GM23338 (cell line): ENCODE data around the gene DOLK. TPM values are rescaled to one million over a fixed set of nuclear protein-coding genes. Genes with fewer than 3 reads are reported as not detected.

Experiments used
- ATAC-seq: fragments of 200-7000 bp; cut with Tn5 transposase; 3 replicates; pipeline ENCODE4 v1.9.1; 2020
- DNase-seq: peaks from one replicate; pipeline ENCODE4 v3.0.0-alpha.2; 2015; ENCODE audit warnings: low spot score
- H2AFZ ChIP-seq: fragments of 200-600 bp; sonication (generic); 2 replicates; pipeline ENCODE4 v1.8.0; 2016; ENCODE audit warnings: antibody characterized with exemption, mild to moderate bottlenecking, moderate library complexity
- H3F3A ChIP-seq: fragments of 200-600 bp; sonication (generic); replicated peaks from 2 replicates; pipeline ENCODE4 v1.8.0; 2017; ENCODE audit warnings: antibody characterized with exemption, mixed run types, low read depth
- H3K27ac ChIP-seq: fragments of 200-600 bp; sonication (generic); 2 replicates; pipeline ENCODE4 v1.6.1; 2016; ENCODE audit warnings: low read depth
- H3K27me3 ChIP-seq: fragments of 200-600 bp; sonication (generic); 2 replicates; pipeline ENCODE4 v1.8.0; 2016; ENCODE audit warnings: mild to moderate bottlenecking, mixed run types, moderate library complexity; ENCODE audit not compliant: insufficient read depth
- H3K36me3 ChIP-seq: fragments of 200-600 bp; sonication (generic); 2 replicates; pipeline ENCODE4 v1.8.0; 2016; ENCODE audit warnings: mild to moderate bottlenecking; ENCODE audit not compliant: insufficient read depth
- H3K4me1 ChIP-seq: fragments of 200-600 bp; sonication (generic); 2 replicates; pipeline ENCODE4 v1.8.0; 2016; ENCODE audit warnings: mild to moderate bottlenecking, moderate library complexity; ENCODE audit not compliant: insufficient read depth
- H3K4me2 ChIP-seq: fragments of 200-600 bp; sonication (generic); 2 replicates; pipeline ENCODE4 v1.7.1; 2017; ENCODE audit warnings: mixed run types
- H3K4me3 ChIP-seq: fragments of 200-600 bp; sonication (generic); 2 replicates; pipeline ENCODE4 v1.6.1; 2016; ENCODE audit warnings: mixed run types
- H3K79me2 ChIP-seq: fragments of 200-600 bp; sonication (generic); replicated peaks from 2 replicates; pipeline ENCODE4 v1.8.0; 2017; ENCODE audit warnings: mild to moderate bottlenecking; ENCODE audit not compliant: insufficient read depth
- H3K9me2 ChIP-seq: fragments of 200-600 bp; sonication (generic); 2 replicates; pipeline ENCODE4 v1.8.0; 2017; ENCODE audit not compliant: insufficient read depth
- H4K20me1 ChIP-seq: fragments of 200-600 bp; sonication (generic); replicated peaks from 2 replicates; pipeline ENCODE4 v1.8.0; 2017; ENCODE audit warnings: mild to moderate bottlenecking; ENCODE audit not compliant: insufficient read depth
- H3K27ac Mint-ChIP-seq: 2 replicates; pipeline ENCODE4 v1.8.0; 2020; ENCODE audit warnings: inconsistent platforms, mild to moderate bottlenecking, moderate library complexity, mixed read lengths
- H3K27me3 Mint-ChIP-seq: 3 replicates; pipeline ENCODE4 v1.8.0; 2022; ENCODE audit warnings: low read depth, mild to moderate bottlenecking, moderate library complexity, mixed read lengths, inconsistent platforms; ENCODE audit not compliant: insufficient read depth, poor library complexity
- H3K36me3 Mint-ChIP-seq: 3 replicates; pipeline ENCODE4 v1.8.0; 2021; ENCODE audit warnings: low read depth, mild to moderate bottlenecking, inconsistent platforms, moderate library complexity, mixed read lengths
- H3K4me1 Mint-ChIP-seq: 3 replicates; pipeline ENCODE4 v1.8.0; 2020; ENCODE audit warnings: mild to moderate bottlenecking, inconsistent platforms, mixed read lengths
- H3K4me3 Mint-ChIP-seq: 3 replicates; pipeline ENCODE4 v1.8.0; 2021; ENCODE audit warnings: moderate library complexity, mild to moderate bottlenecking, inconsistent platforms, mixed read lengths
- H3K9me3 Mint-ChIP-seq: 3 replicates; pipeline ENCODE4 v1.8.0; 2020; ENCODE audit warnings: moderate library complexity, mild to moderate bottlenecking, inconsistent platforms, mixed read lengths
- ETS1 ChIP-seq: IDR thresholded peaks from 2 replicates; pipeline ENCODE4 v1.6.1; 2016; ENCODE audit warnings: antibody characterized with exemption
- EZH2 ChIP-seq: fragments of 200-600 bp; sonication (generic); IDR thresholded peaks from one replicate; pipeline ENCODE4 v1.8.0; 2017; ENCODE audit warnings: antibody characterized with exemption, mild to moderate bottlenecking, low read depth; ENCODE audit not compliant: unreplicated experiment
- EZH2phosphoT487 ChIP-seq: fragments of 200-600 bp; sonication (generic); IDR thresholded peaks from one replicate; pipeline ENCODE4 v1.8.1; 2018; ENCODE audit warnings: antibody characterized with exemption; ENCODE audit not compliant: unreplicated experiment
- NANOG ChIP-seq: IDR thresholded peaks from 2 replicates; pipeline ENCODE4 v1.6.1; 2016; ENCODE audit warnings: antibody characterized with exemption, borderline replicate concordance
- STAT1 ChIP-seq: IDR thresholded peaks from one replicate; pipeline ENCODE4 v1.6.1; 2016; ENCODE audit warnings: antibody characterized with exemption; ENCODE audit not compliant: unreplicated experiment
- ZNF331 ChIP-seq: fragments of 250-450 bp; sonication (Bioruptor Pico); IDR thresholded peaks from 2 replicates; pipeline ENCODE4 v1.5.0; 2020; ENCODE audit warnings: low read depth, mild to moderate bottlenecking, moderate library complexity
- polyA plus RNA-seq: library from polyadenylated mRNA; unstranded; fragments of >200 nt; fragmentation: Nextera tagmentation; extraction: Ambion mirVana; gene quantifications from 2 replicates; pipeline ENCODE4 v1.2.1, GENCODE V29; 2016
- total RNA-seq: library from RNA; depleted of rRNA; stranded (reverse); fragments of >200 nt; shearing (Covaris generic); gene quantifications from 2 replicates; pipeline ENCODE4 v1.2.3, GENCODE V29; 2014
- TF ChIP-seq, protein P1 (sequence below): IDR thresholded peaks from one replicate; pipeline ENCODE4 v1.6.1; 2018; ENCODE audit warnings: antibody characterized with exemption; ENCODE audit not compliant: unreplicated experiment
- TF ChIP-seq, protein P2 (sequence below): fragments of 250-450 bp; sonication (Bioruptor Pico); IDR thresholded peaks from 2 replicates; pipeline ENCODE4 v1.5.0; 2020; ENCODE audit warnings: mild to moderate bottlenecking, moderate library complexity

DOLK gene
- total and polyA plus RNA-seq, 2 experiments from 2014 or later, result 9.8 to 20.2 TPM

DNA sequence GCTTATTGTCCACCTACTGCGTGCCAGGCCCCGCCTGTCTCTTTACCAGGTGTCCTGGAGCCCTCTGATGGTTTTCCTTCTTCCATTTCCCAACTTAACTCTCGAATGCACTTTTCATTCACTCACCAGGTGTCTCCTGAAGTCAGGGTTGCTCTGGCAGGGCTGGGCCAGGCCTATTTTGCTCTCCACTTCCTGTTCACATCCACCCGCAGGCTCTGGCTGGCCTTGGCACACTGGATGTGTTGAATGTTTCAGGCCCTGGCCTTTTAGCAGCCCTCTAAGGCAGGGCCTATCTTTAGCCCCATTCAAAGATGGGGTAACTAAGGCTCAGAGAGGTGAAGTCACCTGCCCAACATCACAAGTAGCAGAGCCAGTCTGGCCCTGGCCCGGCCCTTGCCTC, 49.0 kb downstream of the DOLK start (continued):
- TF ChIP-seq, protein P1, sequence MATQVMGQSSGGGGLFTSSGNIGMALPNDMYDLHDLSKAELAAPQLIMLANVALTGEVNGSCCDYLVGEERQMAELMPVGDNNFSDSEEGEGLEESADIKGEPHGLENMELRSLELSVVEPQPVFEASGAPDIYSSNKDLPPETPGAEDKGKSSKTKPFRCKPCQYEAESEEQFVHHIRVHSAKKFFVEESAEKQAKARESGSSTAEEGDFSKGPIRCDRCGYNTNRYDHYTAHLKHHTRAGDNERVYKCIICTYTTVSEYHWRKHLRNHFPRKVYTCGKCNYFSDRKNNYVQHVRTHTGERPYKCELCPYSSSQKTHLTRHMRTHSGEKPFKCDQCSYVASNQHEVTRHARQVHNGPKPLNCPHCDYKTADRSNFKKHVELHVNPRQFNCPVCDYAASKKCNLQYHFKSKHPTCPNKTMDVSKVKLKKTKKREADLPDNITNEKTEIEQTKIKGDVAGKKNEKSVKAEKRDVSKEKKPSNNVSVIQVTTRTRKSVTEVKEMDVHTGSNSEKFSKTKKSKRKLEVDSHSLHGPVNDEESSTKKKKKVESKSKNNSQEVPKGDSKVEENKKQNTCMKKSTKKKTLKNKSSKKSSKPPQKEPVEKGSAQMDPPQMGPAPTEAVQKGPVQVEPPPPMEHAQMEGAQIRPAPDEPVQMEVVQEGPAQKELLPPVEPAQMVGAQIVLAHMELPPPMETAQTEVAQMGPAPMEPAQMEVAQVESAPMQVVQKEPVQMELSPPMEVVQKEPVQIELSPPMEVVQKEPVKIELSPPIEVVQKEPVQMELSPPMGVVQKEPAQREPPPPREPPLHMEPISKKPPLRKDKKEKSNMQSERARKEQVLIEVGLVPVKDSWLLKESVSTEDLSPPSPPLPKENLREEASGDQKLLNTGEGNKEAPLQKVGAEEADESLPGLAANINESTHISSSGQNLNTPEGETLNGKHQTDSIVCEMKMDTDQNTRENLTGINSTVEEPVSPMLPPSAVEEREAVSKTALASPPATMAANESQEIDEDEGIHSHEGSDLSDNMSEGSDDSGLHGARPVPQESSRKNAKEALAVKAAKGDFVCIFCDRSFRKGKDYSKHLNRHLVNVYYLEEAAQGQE, result no peak

DNA sequence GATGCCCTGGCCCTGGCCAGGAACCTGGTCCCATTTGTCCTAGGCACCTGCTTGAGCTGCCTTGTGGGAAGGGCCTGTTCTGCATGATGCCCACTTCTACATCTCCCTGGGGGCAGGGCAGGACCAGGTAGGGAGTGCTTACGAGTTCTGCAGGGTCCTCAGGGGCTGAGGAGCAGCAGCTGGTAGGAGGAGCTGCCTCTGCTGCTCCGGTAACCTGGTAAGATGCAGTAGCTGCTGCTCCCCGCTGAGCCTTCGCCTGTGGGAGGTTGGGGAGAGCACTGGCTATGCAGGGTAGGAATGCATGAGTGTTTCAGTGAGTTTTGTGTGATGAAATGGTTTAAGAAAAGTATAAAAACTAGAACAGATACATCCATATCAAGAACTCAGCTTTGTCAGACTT, 51.8 kb downstream of the DOLK start:
- DNase-seq (peak; percentile 54), ATAC-seq (peak; percentile 90)
- Histone ChIP-seq H2AFZ (no peak overlapping the region), H3K4me2 (no peak overlapping the region), H3K9me2 (no peaks in the 10 kb centered on the region), H3K27me3 (no peaks in the 10 kb centered on the region), H3K79me2 (peaks cover 70% of the 10 kb centered on the region), H3K36me3 (peaks cover 11% of the 10 kb centered on the region), H3K27ac (no peak overlapping the region; the same call in 1 of the 2 replicates), H4K20me1 (peaks cover 36% of the 10 kb centered on the region), H3F3A (0 out of 2 replicates have a peak, but pooled peaks cover 3% of the 10 kb centered on the region), H3K4me1 (peaks cover 11% of the 10 kb centered on the region; the same call in 1 of the 2 replicates), H3K4me3 (no peak overlapping the region)
- Mint-ChIP-seq H3K9me3 (no peaks in the 10 kb centered on the region), H3K27ac (peak overlapping the region; percentile 15; the same call in 1 of the 2 replicates), H3K4me1 (peaks cover 44% of the 10 kb centered on the region), H3K27me3 (peaks cover 4% of the 10 kb centered on the region), H3K36me3 (peaks cover 54% of the 10 kb centered on the region), H3K4me3 (no peak overlapping the region)
- TF ChIP-seq ETS1 (no peak), NANOG (no peak), ZNF331 (no peak), EZH2 (no peak), STAT1 (no peak), EZH2phosphoT487 (no peak)
- TF ChIP-seq, protein P1, result no peak
- TF ChIP-seq, protein P2, sequence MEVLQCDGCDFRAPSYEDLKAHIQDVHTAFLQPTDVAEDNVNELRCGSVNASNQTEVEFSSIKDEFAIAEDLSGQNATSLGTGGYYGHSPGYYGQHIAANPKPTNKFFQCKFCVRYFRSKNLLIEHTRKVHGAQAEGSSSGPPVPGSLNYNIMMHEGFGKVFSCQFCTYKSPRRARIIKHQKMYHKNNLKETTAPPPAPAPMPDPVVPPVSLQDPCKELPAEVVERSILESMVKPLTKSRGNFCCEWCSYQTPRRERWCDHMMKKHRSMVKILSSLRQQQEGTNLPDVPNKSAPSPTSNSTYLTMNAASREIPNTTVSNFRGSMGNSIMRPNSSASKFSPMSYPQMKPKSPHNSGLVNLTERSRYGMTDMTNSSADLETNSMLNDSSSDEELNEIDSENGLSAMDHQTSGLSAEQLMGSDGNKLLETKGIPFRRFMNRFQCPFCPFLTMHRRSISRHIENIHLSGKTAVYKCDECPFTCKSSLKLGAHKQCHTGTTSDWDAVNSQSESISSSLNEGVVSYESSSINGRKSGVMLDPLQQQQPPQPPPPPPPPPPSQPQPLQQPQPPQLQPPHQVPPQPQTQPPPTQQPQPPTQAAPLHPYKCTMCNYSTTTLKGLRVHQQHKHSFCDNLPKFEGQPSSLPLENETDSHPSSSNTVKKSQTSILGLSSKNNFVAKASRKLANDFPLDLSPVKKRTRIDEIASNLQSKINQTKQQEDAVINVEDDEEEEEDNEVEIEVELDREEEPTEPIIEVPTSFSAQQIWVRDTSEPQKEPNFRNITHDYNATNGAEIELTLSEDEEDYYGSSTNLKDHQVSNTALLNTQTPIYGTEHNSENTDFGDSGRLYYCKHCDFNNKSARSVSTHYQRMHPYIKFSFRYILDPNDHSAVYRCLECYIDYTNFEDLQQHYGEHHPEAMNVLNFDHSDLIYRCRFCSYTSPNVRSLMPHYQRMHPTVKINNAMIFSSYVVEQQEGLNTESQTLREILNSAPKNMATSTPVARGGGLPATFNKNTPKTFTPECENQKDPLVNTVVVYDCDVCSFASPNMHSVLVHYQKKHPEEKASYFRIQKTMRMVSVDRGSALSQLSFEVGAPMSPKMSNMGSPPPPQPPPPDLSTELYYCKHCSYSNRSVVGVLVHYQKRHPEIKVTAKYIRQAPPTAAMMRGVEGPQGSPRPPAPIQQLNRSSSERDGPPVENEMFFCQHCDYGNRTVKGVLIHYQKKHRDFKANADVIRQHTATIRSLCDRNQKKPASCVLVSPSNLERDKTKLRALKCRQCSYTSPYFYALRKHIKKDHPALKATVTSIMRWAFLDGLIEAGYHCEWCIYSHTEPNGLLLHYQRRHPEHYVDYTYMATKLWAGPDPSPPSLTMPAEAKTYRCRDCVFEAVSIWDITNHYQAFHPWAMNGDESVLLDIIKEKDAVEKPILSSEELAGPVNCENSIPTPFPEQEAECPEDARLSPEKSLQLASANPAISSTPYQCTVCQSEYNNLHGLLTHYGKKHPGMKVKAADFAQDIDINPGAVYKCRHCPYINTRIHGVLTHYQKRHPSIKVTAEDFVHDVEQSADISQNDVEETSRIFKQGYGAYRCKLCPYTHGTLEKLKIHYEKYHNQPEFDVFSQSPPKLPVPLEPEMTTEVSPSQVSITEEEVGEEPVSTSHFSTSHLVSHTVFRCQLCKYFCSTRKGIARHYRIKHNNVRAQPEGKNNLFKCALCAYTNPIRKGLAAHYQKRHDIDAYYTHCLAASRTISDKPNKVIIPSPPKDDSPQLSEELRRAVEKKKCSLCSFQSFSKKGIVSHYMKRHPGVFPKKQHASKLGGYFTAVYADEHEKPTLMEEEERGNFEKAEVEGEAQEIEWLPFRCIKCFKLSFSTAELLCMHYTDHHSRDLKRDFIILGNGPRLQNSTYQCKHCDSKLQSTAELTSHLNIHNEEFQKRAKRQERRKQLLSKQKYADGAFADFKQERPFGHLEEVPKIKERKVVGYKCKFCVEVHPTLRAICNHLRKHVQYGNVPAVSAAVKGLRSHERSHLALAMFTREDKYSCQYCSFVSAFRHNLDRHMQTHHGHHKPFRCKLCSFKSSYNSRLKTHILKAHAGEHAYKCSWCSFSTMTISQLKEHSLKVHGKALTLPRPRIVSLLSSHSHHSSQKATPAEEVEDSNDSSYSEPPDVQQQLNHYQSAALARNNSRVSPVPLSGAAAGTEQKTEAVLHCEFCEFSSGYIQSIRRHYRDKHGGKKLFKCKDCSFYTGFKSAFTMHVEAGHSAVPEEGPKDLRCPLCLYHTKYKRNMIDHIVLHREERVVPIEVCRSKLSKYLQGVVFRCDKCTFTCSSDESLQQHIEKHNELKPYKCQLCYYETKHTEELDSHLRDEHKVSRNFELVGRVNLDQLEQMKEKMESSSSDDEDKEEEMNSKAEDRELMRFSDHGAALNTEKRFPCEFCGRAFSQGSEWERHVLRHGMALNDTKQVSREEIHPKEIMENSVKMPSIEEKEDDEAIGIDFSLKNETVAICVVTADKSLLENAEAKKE (CRISPR knock-in tag), result no peak
